K562 (cell line): ENCODE data around the gene CNTRL. TPM values are rescaled to one million over a fixed set of nuclear protein-coding genes. Genes with fewer than 3 reads are reported as not detected.

Experiments
- ATAC-seq: fragments of 200-7000 bp; cut with Tn5 transposase; 3 replicates; pipeline ENCODE4 v1.9.1; 2020; ENCODE audit warnings: moderate library complexity
- BruUV-seq: library from RNA; stranded (reverse); fragments of 400-500 nt; replicated peaks from 2 replicates; lab custom pipeline; 2021; lab: Mats Ljungman, UMichigan
- CTCF ChIA-PET: fragments of 300-600 bp; formaldehyde crosslinking; extraction: SDS; loops from one replicate; lab custom pipeline; 2021; ENCODE audit warnings: low intra/inter-chr PET ratio; lab: Yijun Ruan, JAX
- POLR2A ChIA-PET: fragments of 300-600, 350-650 bp; sonication (Branson Sonifier 250); formaldehyde crosslinking; extraction: SDS; loops from one replicate; lab custom pipeline; 2021; ENCODE audit warnings: antibody characterized with exemption, inconsistent platforms; lab: Yijun Ruan, JAX
- DNase-seq, 4 experiments: peaks; one replicate each; pipeline versions ENCODE4 v3.0.0 to v3.0.0-alpha.2; 2011 to 2018; ENCODE audit warnings: low spot score in 3 of 4, mixed read lengths in 3 of 4; ENCODE audit errors: extremely low read depth in 1 of 4
- FAIRE-seq: peaks from 2 replicates; lab custom pipeline; 2011; peaks lifted over from hg19 to GRCh38; lab: Jason Lieb, UNC
- H2AFZ ChIP-seq: 2 replicates; pipeline ENCODE4 v1.6.0; 2011; ENCODE audit warnings: low read depth, low read length, control low read depth, inconsistent platforms
- H3K27ac ChIP-seq: fragments of 200-600 bp; 3 replicates; pipeline ENCODE4 v1.8.0; 2011; ENCODE audit warnings: low read depth, mild to moderate bottlenecking, control low read depth, inconsistent platforms, low read length, moderate library complexity, mixed read lengths; ENCODE audit errors: extremely low read depth
- H3K27me3 ChIP-seq, 2 experiments: fragments of 300-600 bp in 1 of 2; 2 replicates in 1 of 2; 3 replicates in 1 of 2; pipeline versions ENCODE4 v1.6.0 to v1.8.0; 2011; ENCODE audit warnings: inconsistent platforms in 2 of 2, low read length in 2 of 2, mild to moderate bottlenecking in 1 of 2, mixed read lengths in 1 of 2, moderate library complexity in 1 of 2; ENCODE audit not compliant: control insufficient read depth in 2 of 2, insufficient read depth in 2 of 2
- H3K36me3 ChIP-seq: fragments of 300-600 bp; 3 replicates; pipeline ENCODE4 v1.8.0; 2011; ENCODE audit warnings: mild to moderate bottlenecking, low read length, inconsistent platforms; ENCODE audit not compliant: control insufficient read depth, insufficient read depth
- H3K4me1 ChIP-seq, 2 experiments: fragments of 200-600 bp in 1 of 2; replicated peaks in 1 of 2; 2 replicates in 1 of 2; 3 replicates in 1 of 2; pipeline versions ENCODE4 v1.5.1 to v1.8.0; 2011; ENCODE audit warnings: inconsistent platforms in 2 of 2, low read length in 2 of 2, mild to moderate bottlenecking in 1 of 2, mixed read lengths in 1 of 2, moderate library complexity in 1 of 2; ENCODE audit not compliant: control insufficient read depth in 2 of 2, insufficient read depth in 2 of 2
- H3K4me2 ChIP-seq: 2 replicates; pipeline ENCODE4 v1.6.1; 2011; ENCODE audit warnings: low read length, control low read depth, inconsistent platforms, mixed read lengths; ENCODE audit not compliant: insufficient read depth
- H3K4me3 ChIP-seq: fragments of 200-600 bp; sonication (generic), shearing (Covaris generic); 2 replicates; pipeline ENCODE4 v1.5.1; 2016; ENCODE audit warnings: control low read depth, inconsistent platforms
- H3K79me2 ChIP-seq: fragments of 200-600 bp; 3 replicates; pipeline ENCODE4 v1.8.0; 2011; ENCODE audit warnings: low read length, inconsistent platforms; ENCODE audit not compliant: control insufficient read depth, insufficient read depth
- H3K9ac ChIP-seq, 2 experiments: 2 replicates each; pipeline versions ENCODE4 v1.6.0 to v1.6.1; 2011; ENCODE audit warnings: low read depth in 2 of 2, low read length in 2 of 2, control low read depth in 1 of 2, inconsistent platforms in 1 of 2, mild to moderate bottlenecking in 1 of 2, mixed read lengths in 1 of 2; ENCODE audit not compliant: insufficient read depth in 1 of 2
- H3K9me1 ChIP-seq: one replicate; pipeline ENCODE4 v1.6.0; 2011; ENCODE audit warnings: inconsistent platforms, mild to moderate bottlenecking, low read length, moderate library complexity; ENCODE audit not compliant: control insufficient read depth, insufficient read depth
- H3K9me3 ChIP-seq: replicated peaks from 2 replicates; pipeline ENCODE4 v1.5.1; 2011; ENCODE audit warnings: low read depth, low read length, inconsistent platforms; ENCODE audit not compliant: control insufficient read depth, insufficient read depth
- H4K20me1 ChIP-seq: replicated peaks from 2 replicates; pipeline ENCODE4 v1.6.1; 2011; ENCODE audit warnings: low read length, inconsistent platforms, mixed read lengths; ENCODE audit not compliant: control insufficient read depth, insufficient read depth
- CREB1 ChIP-seq, 2 experiments: sonication (generic) in 1 of 2; formaldehyde crosslinking in 1 of 2; IDR thresholded peaks; 2 replicates each; pipeline versions ENCODE4 v1.6.1 to v1.8.0; 2012 to 2022; ENCODE audit warnings: inconsistent platforms in 1 of 2, mild to moderate bottlenecking in 1 of 2, missing genetic modification reagents in 1 of 2, moderate library complexity in 1 of 2
- DMBX1 ChIP-seq: fragments of 250-450 bp; sonication (Bioruptor Pico); IDR thresholded peaks from 2 replicates; pipeline ENCODE4 v1.8.0; 2022; ENCODE audit warnings: inconsistent platforms, mild to moderate bottlenecking, moderate library complexity, borderline replicate concordance
- EHMT2 ChIP-seq: fragments of 450-650 bp; IDR thresholded peaks from 2 replicates; pipeline ENCODE4 v1.6.1; 2018; ENCODE audit warnings: antibody characterized with exemption
- FOXP4 ChIP-seq: sonication (generic); formaldehyde crosslinking; IDR thresholded peaks from 2 replicates; pipeline ENCODE4 v1.8.0; 2022; ENCODE audit warnings: mild to moderate bottlenecking, missing genetic modification reagents, borderline replicate concordance
- SMAD2 ChIP-seq: fragments of 150-350 bp; IDR thresholded peaks from 2 replicates; pipeline ENCODE4 v1.6.1; 2014; ENCODE audit warnings: low read depth, mild to moderate bottlenecking, low read length
- XRCC3 ChIP-seq: fragments of 450-650 bp; IDR thresholded peaks from 2 replicates; pipeline ENCODE4 v1.6.1; 2017; ENCODE audit warnings: mild to moderate bottlenecking, moderate library complexity
- ZFX ChIP-seq: sonication (generic); formaldehyde crosslinking; IDR thresholded peaks from 2 replicates; pipeline ENCODE4 v1.8.0; 2022; ENCODE audit warnings: mild to moderate bottlenecking, missing genetic modification reagents, moderate library complexity
- WGBS: fragments of 100-300 bp; shearing (Covaris generic); methylation state at CpG from one replicate; pipeline ENCODE4 v1.1.6; 2016; ENCODE audit warnings: low coverage, mixed read lengths; ENCODE audit not compliant: insufficient coverage; ENCODE audit errors: missing lambda C conversion rate; 5-methylcytosine and 5-hydroxymethylcytosine counted together
- in situ Hi-C: fragments of 300-500 bp; cut with MboI; formaldehyde crosslinking; loops from 4 replicates; pipeline ENCODE4 v1.15.0; 2018; ENCODE audit warnings: inconsistent platforms, mixed read lengths
- intact Hi-C: fragments of 100-400 bp; cut with micrococcal nuclease; formaldehyde crosslinking; loops from 2 replicates; pipeline ENCODE4 v1.14.2; 2022
- polyA plus RNA-seq, 8 experiments: library from polyadenylated mRNA; depleted of rRNA in 4 of 8; stranded (reverse) in 5 of 8; unstranded in 3 of 8; fragments of >200 nt; fragmentation: Nextera tagmentation in 2 of 8; fragmentation: Illumina TruSeq in 1 of 8; extraction: Ambion mirVana in 2 of 8; extraction: Trizol in 1 of 8; gene quantifications; 2 replicates each; pipeline versions ENCODE4 v1.2.1 to v1.2.3, GENCODE V29; 2011 to 2014; ENCODE audit warnings: inconsistent platforms in 1 of 8, missing spikeins in 1 of 8
- total RNA-seq, 7 experiments: library from RNA; depleted of rRNA in 6 of 7; stranded (reverse); fragments of >200 nt in 6 of 7; fragmentation: Illumina TruSeq in 2 of 7; extraction: Trizol in 2 of 7; gene quantifications; 2 replicates each; pipeline versions ENCODE4 v1.2.1 to v1.2.3, GENCODE V29; 2011 to 2021; ENCODE audit warnings: low replicate concordance in 1 of 7
- TF ChIP-seq, protein P1 (sequence below): IDR thresholded peaks from 2 replicates; pipeline ENCODE4 v1.6.1; 2012; ENCODE audit warnings: low read depth, low read length, improper control_type of control experiment, borderline replicate concordance
- TF ChIP-seq, protein P2 (sequence below), 2 experiments: fragments of 450-650 bp in 1 of 2; sonication (generic) in 1 of 2; formaldehyde crosslinking in 1 of 2; IDR thresholded peaks in 1 of 2; conservative IDR thresholded peaks in 1 of 2; 2 replicates each; pipeline versions ENCODE4 v1.6.1 to v1.8.1; 2016 to 2023; ENCODE audit warnings: mild to moderate bottlenecking in 2 of 2, moderate library complexity in 2 of 2, inconsistent platforms in 1 of 2, missing genetic modification reagents in 1 of 2
- TF ChIP-seq, protein P3 (sequence below): sonication (generic); formaldehyde crosslinking; IDR thresholded peaks from 2 replicates; pipeline ENCODE4 v1.8.1; 2023; ENCODE audit warnings: mild to moderate bottlenecking, missing genetic modification reagents

Gene CNTRL
- total and polyA plus RNA-seq, 9 of the 15 experiments (the other 6 are each of a cell fraction or from before 2014, with no cell fraction given) = 9.2 to 28.9 (median 20.5) TPM

GRCh38 chr9:121213136-121213806, 138.5 kb downstream of the CNTRL start:
- CTCF ChIA-PET = interaction anchor here (1.0 to 1.7 kb wide), 4 partner anchors 107 to 187 kb away, joined by 3 to 14 read pairs (median 6); no protein-coding TSS in a partner anchor
- peak; percentile 90 for FAIRE-seq
- H3K4me2 ChIP-seq = no peak overlapping the region
- TF ChIP-seq, protein P1, sequence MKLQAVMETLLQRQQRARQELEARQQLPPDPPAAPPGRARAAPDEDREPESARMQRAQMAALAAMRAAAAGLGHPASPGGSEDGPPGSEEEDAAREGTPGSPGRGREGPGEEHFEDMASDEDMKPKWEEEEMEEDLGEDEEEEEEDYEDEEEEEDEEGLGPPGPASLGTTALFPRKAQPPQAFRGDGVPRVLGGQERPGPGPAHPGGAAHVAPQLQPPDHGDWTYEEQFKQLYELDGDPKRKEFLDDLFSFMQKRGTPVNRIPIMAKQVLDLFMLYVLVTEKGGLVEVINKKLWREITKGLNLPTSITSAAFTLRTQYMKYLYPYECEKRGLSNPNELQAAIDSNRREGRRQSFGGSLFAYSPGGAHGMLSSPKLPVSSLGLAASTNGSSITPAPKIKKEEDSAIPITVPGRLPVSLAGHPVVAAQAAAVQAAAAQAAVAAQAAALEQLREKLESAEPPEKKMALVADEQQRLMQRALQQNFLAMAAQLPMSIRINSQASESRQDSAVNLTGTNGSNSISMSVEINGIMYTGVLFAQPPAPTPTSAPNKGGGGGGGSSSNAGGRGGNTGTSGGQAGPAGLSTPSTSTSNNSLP = peak; percentile 86; the same call in 1 of the 2 replicates
- peak; percentile 93 for TF ChIP-seq ZFX (CRISPR knock-in tag)
- TF ChIP-seq, protein P2, sequence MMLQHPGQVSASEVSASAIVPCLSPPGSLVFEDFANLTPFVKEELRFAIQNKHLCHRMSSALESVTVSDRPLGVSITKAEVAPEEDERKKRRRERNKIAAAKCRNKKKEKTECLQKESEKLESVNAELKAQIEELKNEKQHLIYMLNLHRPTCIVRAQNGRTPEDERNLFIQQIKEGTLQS (IDR thresholded peaks at IDR 0.05) = no peak
- TF ChIP-seq, protein P2 (CRISPR knock-in tag; conservative IDR thresholded peaks at IDR 0.05) = peak; percentile 65; the same call in 1 of the 2 replicates
- no peak for TF ChIP-seq FOXP4 (CRISPR knock-in tag)
- TF ChIP-seq, protein P3, sequence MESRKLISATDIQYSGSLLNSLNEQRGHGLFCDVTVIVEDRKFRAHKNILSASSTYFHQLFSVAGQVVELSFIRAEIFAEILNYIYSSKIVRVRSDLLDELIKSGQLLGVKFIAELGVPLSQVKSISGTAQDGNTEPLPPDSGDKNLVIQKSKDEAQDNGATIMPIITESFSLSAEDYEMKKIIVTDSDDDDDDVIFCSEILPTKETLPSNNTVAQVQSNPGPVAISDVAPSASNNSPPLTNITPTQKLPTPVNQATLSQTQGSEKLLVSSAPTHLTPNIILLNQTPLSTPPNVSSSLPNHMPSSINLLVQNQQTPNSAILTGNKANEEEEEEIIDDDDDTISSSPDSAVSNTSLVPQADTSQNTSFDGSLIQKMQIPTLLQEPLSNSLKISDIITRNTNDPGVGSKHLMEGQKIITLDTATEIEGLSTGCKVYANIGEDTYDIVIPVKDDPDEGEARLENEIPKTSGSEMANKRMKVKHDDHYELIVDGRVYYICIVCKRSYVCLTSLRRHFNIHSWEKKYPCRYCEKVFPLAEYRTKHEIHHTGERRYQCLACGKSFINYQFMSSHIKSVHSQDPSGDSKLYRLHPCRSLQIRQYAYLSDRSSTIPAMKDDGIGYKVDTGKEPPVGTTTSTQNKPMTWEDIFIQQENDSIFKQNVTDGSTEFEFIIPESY = 0 out of 2 replicates have a peak, but pooled peaks have one; percentile 35
- TF ChIP-seq XRCC3 = no peak
- TF ChIP-seq CREB1 (IDR thresholded peaks at IDR 0.05) = 0 out of 2 replicates have a peak, but pooled peaks have one; percentile 27
- TF ChIP-seq CREB1 (CRISPR knock-in tag; IDR thresholded peaks at IDR 0.05) = no peak
- TF ChIP-seq SMAD2 = no peak
- peak; percentile 67; the same call in 1 of the 2 replicates for TF ChIP-seq EHMT2
- TF ChIP-seq DMBX1 (CRISPR knock-in tag) = peak; percentile 45; the same call in 1 of the 2 replicates

More at GRCh38 chr9:121213136-121213806, 138.5 kb downstream of the CNTRL start:
- Histone ChIP-seq H3K4me1 (peaks cover 0 to 10% of the 10 kb centered on the region in 2 experiments; a peak in 2 of 5 replicates), H3K27me3 (no peaks in the 10 kb centered on the region), H3K9me3 (no peaks in the 10 kb centered on the region), H3K36me3 (no peaks in the 10 kb centered on the region), H3K79me2 (no peaks in the 10 kb centered on the region), H3K9ac (no peak overlapping the region), H3K9me1 (no peaks in the 10 kb centered on the region), H3K4me3 (no peak overlapping the region), H3K27ac (peak overlapping the region; percentile 64), H4K20me1 (no peaks in the 10 kb centered on the region), H2AFZ (peak overlapping the region; percentile 90)
- intact Hi-C loops (loop anchor here (1.0 to 10.0 kb wide), 5 partner anchors 66 to 322 kb away; no protein-coding TSS in a partner anchor), in situ Hi-C loops (no loop called here)
- DNase-seq (peak; percentile 78 to 92 (median 82)), ATAC-seq (peak; percentile 97)
- WGBS = 23% methylated on average over 9 of the region's 9 CpGs
- POLR2A ChIA-PET = interaction anchor here (0.6 to 1.2 kb wide), 7 partner anchors 13 to 226 kb away, joined by 3 to 4 read pairs (median 3); no protein-coding TSS in a partner anchor
- no TSS peak for BruUV-seq
